Parathyroid adenoma (tissue), 2 donors: ENCODE measurements around the gene TCL1B.
A peak's percentile ranks its signal among the peaks of the same experiment; 100 is the strongest.

Experiments
- H2AFZ ChIP-seq: fragments of 300-600 bp; sonication (generic); one replicate; pipeline ENCODE4 v1.7.0; 2017; ENCODE audit warnings: antibody characterized with exemption, mild to moderate bottlenecking
- H3K27ac ChIP-seq: fragments of 300-600 bp; sonication (generic); one replicate; pipeline ENCODE4 v1.7.0; 2017
- H3K27me3 ChIP-seq: fragments of 300-600 bp; sonication (generic); one replicate; pipeline ENCODE4 v1.7.0; 2017; ENCODE audit warnings: low read length; ENCODE audit not compliant: control insufficient read depth, insufficient read depth
- H3K36me3 ChIP-seq: fragments of 300-600 bp; sonication (generic); one replicate; pipeline ENCODE4 v1.7.0; 2017; ENCODE audit warnings: low read length; ENCODE audit not compliant: control insufficient read depth, insufficient read depth
- H3K4me1 ChIP-seq: fragments of 300-600 bp; sonication (generic); one replicate; pipeline ENCODE4 v1.7.0; 2017; ENCODE audit warnings: control low read depth
- H3K4me2 ChIP-seq: fragments of 300-600 bp; sonication (generic); one replicate; pipeline ENCODE4 v1.7.0; 2017; ENCODE audit warnings: low read length
- H3K4me3 ChIP-seq: fragments of 300-600 bp; sonication (generic); one replicate; pipeline ENCODE4 v1.7.0; 2017; ENCODE audit warnings: low read depth, low read length
- H3K79me2 ChIP-seq: fragments of 300-600 bp; sonication (generic); one replicate; pipeline ENCODE4 v1.7.0; 2017; ENCODE audit warnings: control low read depth
- H3K9ac ChIP-seq: fragments of 300-600 bp; sonication (generic); one replicate; pipeline ENCODE4 v1.7.0; 2017; ENCODE audit warnings: mild to moderate bottlenecking
- H3K9me3 ChIP-seq: fragments of 300-600 bp; sonication (generic); one replicate; pipeline ENCODE4 v1.7.0; 2017; ENCODE audit warnings: low read length; ENCODE audit not compliant: control insufficient read depth
- TF ChIP-seq, protein P1 (sequence below): fragments of 300-600 bp; sonication (generic); IDR thresholded peaks from one replicate; pipeline ENCODE4 v1.7.0; 2017; ENCODE audit warnings: antibody characterized with exemption, mild to moderate bottlenecking
- donor health status: primary hyperparathyroidism.

The TCL1B gene

GRCh38 chr14:95685978-95686922, at the start of gene TCL1B:
Gene TCL1B (plus strand): TSS chr14:95686426. CDS start chr14:95686468, 42 bp downstream.
- Histone ChIP-seq H3K4me3 (no peak within 1 kb of the TSS), H3K27me3 (peaks cover 3% of the 10 kb centered on the region)

DNA sequence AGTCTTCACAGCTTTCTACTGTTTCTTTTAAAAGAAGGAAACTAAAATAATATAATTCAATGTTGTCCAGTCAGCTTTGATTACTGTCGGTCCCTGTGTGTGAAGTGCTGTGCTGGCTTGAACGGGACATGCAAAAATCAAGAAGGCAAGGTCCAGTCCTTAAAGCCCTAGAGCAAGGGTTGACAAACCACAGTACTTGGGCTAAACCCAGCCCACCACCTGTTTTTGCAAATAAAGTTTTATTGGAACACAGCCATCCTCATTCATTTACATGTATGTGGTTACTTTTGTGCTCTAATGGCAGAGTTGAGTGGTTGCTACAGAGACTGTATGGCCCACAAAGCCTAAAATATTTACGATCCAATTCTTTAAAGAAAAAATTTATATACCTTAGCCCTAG, 41.2 kb upstream of the TCL1B start:
- no peak overlapping the region for H3K4me2 ChIP-seq
- H3K4me1 ChIP-seq: peaks cover 20% of the 10 kb centered on the region
- no peaks in the 10 kb centered on the region for H3K79me2 ChIP-seq
- H3K4me3 ChIP-seq: no peak overlapping the region
- H3K9ac ChIP-seq: no peak overlapping the region
- H3K36me3 ChIP-seq: no peaks in the 10 kb centered on the region
- H3K27me3 ChIP-seq: no peaks in the 10 kb centered on the region
- H3K9me3 ChIP-seq: no peaks in the 10 kb centered on the region
- H3K27ac ChIP-seq: no peak overlapping the region
- TF ChIP-seq, protein P1, sequence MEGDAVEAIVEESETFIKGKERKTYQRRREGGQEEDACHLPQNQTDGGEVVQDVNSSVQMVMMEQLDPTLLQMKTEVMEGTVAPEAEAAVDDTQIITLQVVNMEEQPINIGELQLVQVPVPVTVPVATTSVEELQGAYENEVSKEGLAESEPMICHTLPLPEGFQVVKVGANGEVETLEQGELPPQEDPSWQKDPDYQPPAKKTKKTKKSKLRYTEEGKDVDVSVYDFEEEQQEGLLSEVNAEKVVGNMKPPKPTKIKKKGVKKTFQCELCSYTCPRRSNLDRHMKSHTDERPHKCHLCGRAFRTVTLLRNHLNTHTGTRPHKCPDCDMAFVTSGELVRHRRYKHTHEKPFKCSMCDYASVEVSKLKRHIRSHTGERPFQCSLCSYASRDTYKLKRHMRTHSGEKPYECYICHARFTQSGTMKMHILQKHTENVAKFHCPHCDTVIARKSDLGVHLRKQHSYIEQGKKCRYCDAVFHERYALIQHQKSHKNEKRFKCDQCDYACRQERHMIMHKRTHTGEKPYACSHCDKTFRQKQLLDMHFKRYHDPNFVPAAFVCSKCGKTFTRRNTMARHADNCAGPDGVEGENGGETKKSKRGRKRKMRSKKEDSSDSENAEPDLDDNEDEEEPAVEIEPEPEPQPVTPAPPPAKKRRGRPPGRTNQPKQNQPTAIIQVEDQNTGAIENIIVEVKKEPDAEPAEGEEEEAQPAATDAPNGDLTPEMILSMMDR: no peak
- no peak overlapping the region for H2AFZ ChIP-seq

More at GRCh38 chr14:95685978-95686922, at the start of gene TCL1B:
- H3K27ac ChIP-seq: peak within 1 kb of the TSS; percentile 13
- H3K4me1 ChIP-seq: peaks cover 35% of the 10 kb centered on the region
- TF ChIP-seq, protein P1: no peak
- H3K4me2 ChIP-seq: no peak within 1 kb of the TSS
- H3K9ac ChIP-seq: no peak within 1 kb of the TSS
- no peaks in the 10 kb centered on the region for H3K9me3 ChIP-seq
- no peaks in the 10 kb centered on the region for H3K36me3 ChIP-seq
- no peaks in the 10 kb centered on the region for H3K79me2 ChIP-seq
- peak within 1 kb of the TSS; percentile 81 for H2AFZ ChIP-seq

DNA sequence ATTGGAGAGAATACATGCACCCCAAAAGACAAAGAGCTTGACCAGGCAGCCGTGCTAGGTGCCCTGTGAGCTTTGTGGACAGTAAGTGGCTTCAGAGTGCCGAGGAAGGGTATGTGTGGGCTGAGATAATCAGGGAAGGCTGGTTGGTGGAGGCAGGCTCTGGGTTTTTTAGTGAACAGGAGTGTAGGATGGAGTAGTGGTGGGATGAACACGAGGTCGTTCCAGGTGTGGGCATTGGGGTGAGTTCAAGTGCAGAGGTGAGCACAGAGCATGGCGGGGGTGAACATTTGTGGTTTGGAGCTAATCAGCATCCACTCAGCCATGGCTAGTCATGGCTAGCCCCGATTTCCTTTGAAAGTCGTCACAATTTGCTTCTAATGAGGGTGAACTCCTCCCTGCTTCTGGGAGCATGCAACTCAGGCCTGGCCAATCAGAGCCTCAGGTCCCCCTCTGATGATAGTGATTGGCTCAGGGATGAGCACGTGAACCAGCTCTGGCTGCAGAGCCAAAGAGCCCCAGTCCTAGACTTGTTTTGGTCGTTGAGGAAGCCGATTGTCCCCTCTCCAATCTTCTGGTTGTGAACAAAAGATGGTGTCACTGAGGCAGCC, 40.7 kb upstream of the TCL1B start:
- Histone ChIP-seq H3K9ac (no peak overlapping the region), H3K4me2 (no peak overlapping the region), H3K4me3 (no peak overlapping the region), H3K9me3 (no peaks in the 10 kb centered on the region), H3K27me3 (no peaks in the 10 kb centered on the region), H3K36me3 (no peaks in the 10 kb centered on the region), H2AFZ (no peak overlapping the region), H3K27ac (no peak overlapping the region), H3K79me2 (no peaks in the 10 kb centered on the region), H3K4me1 (peaks cover 18% of the 10 kb centered on the region)
- TF ChIP-seq, protein P1: no peak

GRCh38 chr14:95647926-95648325, 38.3 kb upstream of the TCL1B start:
- Histone ChIP-seq H3K79me2 (no peaks in the 10 kb centered on the region), H3K4me1 (peaks cover 21% of the 10 kb centered on the region), H3K9ac (no peak overlapping the region), H3K27me3 (no peaks in the 10 kb centered on the region), H3K36me3 (no peaks in the 10 kb centered on the region), H3K4me2 (no peak overlapping the region), H3K27ac (no peak overlapping the region), H2AFZ (no peak overlapping the region), H3K9me3 (no peaks in the 10 kb centered on the region), H3K4me3 (no peak overlapping the region)
- TF ChIP-seq, protein P1: no peak
